Activated CD8-positive, alpha-beta memory T cell treated with anti-CD3 and anti-CD28 coated beads for 24 hours (primary cell): ENCODE results near the gene PXDN.
"Not testable (repeated sequence)": the region's sequence is repeated elsewhere in the genome, so short reads cannot be mapped to it uniquely, and the experiment has no call there.

Experiments
- DNase-seq: peaks from one replicate; pipeline ENCODE4 v3.0.0-alpha.2; 2020

The PXDN gene

DNA sequence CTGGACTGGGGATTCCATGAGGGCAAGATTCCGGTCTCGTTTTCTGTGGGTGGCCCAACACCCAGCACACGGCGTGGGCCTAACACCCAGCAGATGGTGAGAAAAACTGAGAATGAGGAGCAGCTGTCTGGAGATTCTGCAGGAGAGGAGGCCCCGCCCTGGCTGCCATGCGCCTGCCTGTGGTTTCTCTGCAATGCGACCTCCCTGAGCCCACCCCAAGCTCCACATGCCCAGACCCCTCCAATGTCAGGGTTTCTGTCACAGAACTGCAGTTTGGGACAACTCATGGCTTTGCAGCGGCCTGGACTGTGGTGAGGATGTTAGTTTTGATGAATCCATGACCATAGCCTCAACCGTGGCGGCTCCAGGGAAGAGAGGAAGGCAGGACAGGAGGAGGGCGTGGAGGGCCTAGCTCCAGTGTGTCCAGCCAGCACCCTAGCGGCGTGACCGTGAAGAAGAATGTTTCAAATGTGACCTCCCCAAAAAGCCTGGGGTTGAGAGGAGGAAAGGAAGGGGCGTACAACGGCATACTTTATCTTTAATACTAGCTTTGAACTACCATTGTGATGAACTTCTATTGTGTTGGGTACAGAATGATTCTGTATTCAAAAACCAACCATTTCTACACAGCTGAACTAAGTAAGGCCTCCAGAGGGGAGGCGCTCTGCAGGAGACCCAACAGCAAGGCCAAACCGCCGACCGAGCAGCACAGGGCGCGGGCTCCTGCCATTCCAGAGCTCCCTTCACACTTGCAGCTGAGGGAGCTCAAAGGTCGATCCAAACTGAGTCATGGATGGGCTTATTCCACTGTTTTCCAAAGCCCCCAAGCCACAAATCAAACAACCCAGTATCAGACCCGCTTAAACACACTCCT lies 3.4 kb downstream of the PXDN start:
- peak; percentile 45 for DNase-seq

GRCh38 chr2:1739961-1740715 lies 4.2 kb downstream of the PXDN start:
- peak; percentile 47 for DNase-seq

- DNase-seq = no peak
Measured at GRCh38 chr2:1739322-1739957, 4.9 kb downstream of the PXDN start.

DNA sequence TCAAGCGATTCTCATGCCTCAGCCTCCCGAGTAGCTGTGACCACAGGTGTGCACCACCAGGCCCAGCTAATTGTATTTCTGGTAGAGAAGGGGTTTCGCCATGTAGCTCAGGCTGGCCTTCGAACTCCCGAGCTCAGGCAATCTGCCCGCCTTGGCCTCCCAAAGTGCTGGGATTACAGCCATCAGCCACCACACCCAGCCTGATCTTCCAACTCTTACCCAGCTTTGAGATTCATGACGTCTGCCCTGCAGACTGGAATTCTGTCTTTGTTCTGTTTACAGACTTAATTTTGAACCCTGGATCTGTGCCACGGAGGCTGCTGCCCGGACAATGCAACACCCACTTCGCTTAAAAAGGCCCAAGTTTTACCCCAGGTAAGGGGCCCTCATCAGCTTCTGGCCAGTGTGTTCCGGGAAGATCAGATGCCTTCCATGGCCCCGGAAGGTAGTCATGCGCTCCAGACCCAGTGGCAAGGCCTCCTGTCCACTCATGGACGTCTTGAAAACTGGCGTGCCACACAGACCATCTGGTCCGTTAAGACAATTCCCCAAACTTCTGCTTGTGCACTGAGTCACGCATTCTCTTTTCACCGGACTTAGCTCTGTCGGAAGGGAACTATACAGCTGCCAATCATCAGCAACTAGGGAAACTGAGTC lies 5.5 kb downstream of the PXDN start:
- peak; percentile 33 for DNase-seq

GRCh38 chr2:1738163-1738562 lies 6.2 kb downstream of the PXDN start:
- no peak for DNase-seq

DNA sequence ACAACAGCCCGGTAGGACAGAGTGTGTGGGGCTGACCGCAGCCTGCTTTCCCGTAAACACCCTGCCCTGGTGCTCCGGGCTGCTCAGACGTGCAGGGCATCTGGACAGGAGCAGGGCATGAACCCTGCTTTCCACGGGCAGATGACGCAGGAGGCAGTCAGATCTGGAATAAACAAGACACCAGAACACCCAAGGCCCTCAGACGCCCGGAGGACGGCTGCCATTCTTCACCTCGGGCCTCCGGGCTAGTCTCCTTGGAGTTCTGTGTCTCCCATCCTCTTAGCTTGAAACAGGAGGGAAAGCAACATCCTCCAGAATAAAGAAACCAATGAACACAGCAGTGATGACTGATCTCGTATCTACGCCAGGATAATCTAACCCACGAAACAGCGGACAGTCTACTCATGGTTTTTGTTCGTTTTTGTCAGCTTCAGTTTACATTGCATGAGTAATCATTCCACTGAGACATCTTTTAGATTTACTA lies 7.3 kb downstream of the PXDN start:
- DNase-seq = no peak

GRCh38 chr2:1736045-1736444 lies 8.3 kb downstream of the PXDN start:
- DNase-seq = no peak

DNA sequence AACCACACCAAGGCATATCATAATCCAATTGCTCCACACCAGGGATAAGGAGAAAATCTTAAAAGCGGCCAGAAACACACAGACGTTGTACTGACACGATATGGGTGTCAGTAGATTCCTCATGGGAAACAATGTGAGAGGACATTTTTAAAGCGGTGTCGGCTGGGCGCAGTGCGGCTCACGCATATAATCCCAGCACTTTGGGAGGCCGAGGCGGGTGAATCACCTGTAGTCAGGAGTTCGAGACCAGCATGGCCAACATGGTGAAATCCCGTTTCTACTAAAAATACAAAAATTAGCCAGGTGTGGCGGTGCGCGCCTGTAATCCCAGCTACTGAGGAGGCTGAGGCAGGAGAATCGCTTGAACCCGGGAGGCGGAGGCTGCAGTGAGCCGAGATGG lies 11.0 kb downstream of the PXDN start:
- DNase-seq = not testable (repeated sequence)

- DNase-seq = no peak
Measured at GRCh38 chr2:1731963-1732768, 12.1 kb downstream of the PXDN start.

GRCh38 chr2:1731447-1731962 lies 12.8 kb downstream of the PXDN start:
- DNase-seq = peak; percentile 38

DNA sequence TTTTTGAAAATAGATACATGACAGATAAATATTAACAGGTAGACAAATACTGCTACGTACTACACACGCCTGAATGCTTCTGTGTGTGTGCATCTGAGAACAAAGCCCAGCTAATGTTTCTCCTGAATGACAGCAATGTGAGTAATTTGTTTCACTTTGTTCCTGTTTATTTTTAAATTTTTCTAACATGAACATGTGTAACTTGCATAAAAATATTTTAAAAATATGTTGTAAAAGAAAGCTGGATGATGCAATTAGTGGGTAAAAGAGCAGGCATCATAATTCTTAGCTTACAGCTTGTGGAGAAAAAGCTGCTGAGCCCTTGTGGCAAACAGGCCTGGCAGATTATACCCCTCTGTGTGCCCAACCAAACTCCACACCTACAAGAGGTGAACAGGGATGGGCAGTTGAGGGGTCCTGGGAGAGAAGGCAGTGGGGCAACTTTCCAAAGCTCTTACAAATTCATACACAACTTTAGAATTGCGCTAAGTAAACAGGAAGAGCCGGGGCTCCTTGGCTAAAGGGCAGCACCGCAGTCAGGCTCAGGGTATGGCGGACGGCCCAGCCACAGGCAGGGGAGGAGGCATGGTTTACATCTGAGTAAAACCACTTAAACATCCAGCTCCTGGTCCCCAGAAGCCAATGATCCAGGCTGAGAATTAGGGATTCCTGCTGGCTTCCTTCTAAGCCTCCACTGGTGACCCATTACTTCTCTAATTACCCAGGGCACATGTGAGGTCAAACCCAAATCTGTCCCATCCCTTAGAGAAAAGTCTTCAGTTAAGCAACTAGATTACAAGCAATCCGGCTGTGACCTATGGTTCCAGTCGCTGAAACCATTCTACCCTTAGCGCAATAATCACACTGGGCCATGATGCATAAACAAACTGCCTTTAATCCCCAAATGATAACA lies 14.0 kb downstream of the PXDN start:
- DNase-seq = peak; percentile 32

GRCh38 chr2:1729242-1729641 lies 15.1 kb downstream of the PXDN start:
- no peak for DNase-seq

DNA sequence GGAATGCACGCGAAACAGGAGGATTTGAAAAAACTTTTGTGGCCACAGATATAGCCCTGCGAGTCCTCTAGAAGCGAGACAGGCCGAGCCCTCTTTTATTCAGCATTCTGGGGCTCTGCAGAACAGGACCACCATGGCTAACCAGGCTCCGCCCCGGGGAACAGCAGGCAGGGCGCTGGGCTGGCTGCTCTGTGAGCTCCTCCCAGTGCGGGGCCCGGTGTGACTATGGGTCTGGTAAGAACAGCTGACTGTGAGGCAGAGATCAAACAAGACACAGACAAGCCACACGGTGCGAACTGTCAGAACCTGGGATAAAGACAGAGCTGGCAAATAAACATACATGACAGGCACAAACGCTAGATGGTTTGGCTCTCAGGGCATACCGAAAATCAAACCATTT lies 15.5 kb downstream of the PXDN start:
- DNase-seq = peak; percentile 52

- DNase-seq = peak; percentile 24
Measured at GRCh38 chr2:1727796-1728474, 16.4 kb downstream of the PXDN start.

DNA sequence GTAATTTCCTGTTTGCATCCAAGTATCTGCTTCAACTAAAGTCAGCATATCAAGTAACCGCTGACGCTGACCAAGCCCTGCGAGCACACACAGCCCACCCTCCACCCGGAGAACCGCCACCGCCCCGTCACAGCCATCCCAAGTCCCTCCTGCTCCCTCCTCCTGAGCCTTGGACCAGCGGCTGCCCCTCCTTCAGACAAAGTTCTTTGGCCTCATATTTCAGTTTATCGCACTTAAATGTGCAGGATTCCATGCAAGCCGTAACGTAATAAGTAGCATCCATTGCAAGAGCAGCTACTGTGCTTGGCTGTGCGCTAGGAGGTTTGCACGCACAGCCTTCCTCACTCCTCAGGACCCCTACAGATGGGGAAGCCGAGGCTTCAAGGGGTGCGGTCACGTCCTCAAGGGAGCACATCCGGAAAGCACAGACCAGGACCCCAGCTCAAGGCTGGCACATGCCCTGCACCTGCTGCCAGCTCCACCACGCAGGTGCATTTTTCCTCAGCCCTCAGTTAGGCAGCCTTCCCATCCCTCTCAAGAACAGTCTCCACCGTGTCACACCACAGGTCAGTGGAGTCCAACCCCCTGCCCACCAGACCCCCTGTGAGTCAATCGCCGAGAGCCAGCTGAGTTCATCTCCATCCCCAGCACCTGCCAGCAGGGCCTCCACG lies 17.1 kb downstream of the PXDN start:
- peak; percentile 21 for DNase-seq

- DNase-seq = no peak
Measured at GRCh38 chr2:1726558-1726957, 17.8 kb downstream of the PXDN start.

- not testable (repeated sequence) for DNase-seq
Measured at GRCh38 chr2:1724351-1724750, 20.0 kb downstream of the PXDN start.

GRCh38 chr2:1723397-1724042 lies 20.8 kb downstream of the PXDN start:
- no peak for DNase-seq

- no peak for DNase-seq
Measured at GRCh38 chr2:1722692-1723091, 21.6 kb downstream of the PXDN start.
